Glutamatergic neuron (in vitro differentiated cells): ENCODE data around the gene TSPAN5. TPM values are rescaled to one million over a fixed set of nuclear protein-coding genes. Genes with fewer than 3 reads are reported as not detected.

Experiments
- DNase-seq: peaks from one replicate; pipeline ENCODE4 v3.0.0; 2022
- H3K27ac Mint-ChIP-seq: one replicate; pipeline ENCODE4 v1.8.0; 2020; ENCODE audit warnings: mild to moderate bottlenecking, mixed read lengths, inconsistent platforms; ENCODE audit not compliant: unreplicated experiment
- H3K27me3 Mint-ChIP-seq: one replicate; pipeline ENCODE4 v1.8.0; 2020; ENCODE audit warnings: mild to moderate bottlenecking, moderate library complexity, mixed read lengths, inconsistent platforms; ENCODE audit not compliant: unreplicated experiment
- H3K36me3 Mint-ChIP-seq: one replicate; pipeline ENCODE4 v1.8.0; 2020; ENCODE audit warnings: mild to moderate bottlenecking, mixed read lengths, inconsistent platforms; ENCODE audit not compliant: unreplicated experiment
- H3K4me1 Mint-ChIP-seq: one replicate; pipeline ENCODE4 v1.8.0; 2020; ENCODE audit warnings: mild to moderate bottlenecking, low read depth, mixed read lengths, inconsistent platforms; ENCODE audit not compliant: unreplicated experiment
- H3K4me3 Mint-ChIP-seq: one replicate; pipeline ENCODE4 v1.8.0; 2020; ENCODE audit warnings: mild to moderate bottlenecking, mixed read lengths, inconsistent platforms; ENCODE audit not compliant: unreplicated experiment
- H3K9me3 Mint-ChIP-seq: one replicate; pipeline ENCODE4 v1.8.0; 2020; ENCODE audit warnings: mild to moderate bottlenecking, moderate library complexity, mixed read lengths, inconsistent platforms; ENCODE audit not compliant: unreplicated experiment
- CTCF ChIP-seq: fragments of 200-600 bp; sonication (generic); IDR thresholded peaks from one replicate; pipeline ENCODE4 v1.5.0; 2021; ENCODE audit not compliant: partially characterized antibody, unreplicated experiment
- total RNA-seq: library from RNA; stranded (reverse); fragmentation: NEBNext Ultra II Directional; extraction: Animal tissue kit (Norgen Biotek cat#: 25700); gene quantifications from one replicate; pipeline ENCODE4 v1.2.1, GENCODE V29; 2021; ENCODE audit not compliant: unreplicated experiment

TSPAN5 gene
- total RNA-seq, 1 donor from 2014 or later: 40.5 TPM

- Mint-ChIP-seq H3K4me3 (no peak overlapping the region), H3K27ac (no peak overlapping the region), H3K36me3 (no peaks in the 10 kb centered on the region), H3K4me1 (peaks cover 9% of the 10 kb centered on the region), H3K27me3 (peaks cover 3% of the 10 kb centered on the region), H3K9me3 (peaks cover 2% of the 10 kb centered on the region)
- DNase-seq: no peak
- no peak for TF ChIP-seq CTCF
Measured at GRCh38 chr4:98503676-98504075, 154.7 kb downstream of the TSPAN5 start.

GRCh38 chr4:98502624-98503023, 155.8 kb downstream of the TSPAN5 start:
- Mint-ChIP-seq H3K36me3 (no peaks in the 10 kb centered on the region), H3K4me1 (peaks cover 2% of the 10 kb centered on the region), H3K4me3 (no peak overlapping the region), H3K27ac (no peak overlapping the region), H3K9me3 (peaks cover 2% of the 10 kb centered on the region), H3K27me3 (peaks cover 3% of the 10 kb centered on the region)
- no peak for TF ChIP-seq CTCF
- DNase-seq: no peak

GRCh38 chr4:98502031-98502430, 156.4 kb downstream of the TSPAN5 start:
- DNase-seq: no peak
- no peak for TF ChIP-seq CTCF
- Mint-ChIP-seq H3K27ac (no peak overlapping the region), H3K4me3 (no peak overlapping the region), H3K27me3 (peaks cover 3% of the 10 kb centered on the region), H3K36me3 (no peaks in the 10 kb centered on the region), H3K9me3 (peaks cover 2% of the 10 kb centered on the region), H3K4me1 (no peaks in the 10 kb centered on the region)

GRCh38 chr4:98501383-98501782, 157.0 kb downstream of the TSPAN5 start:
- Mint-ChIP-seq H3K27me3 (peaks cover 3% of the 10 kb centered on the region), H3K27ac (no peak overlapping the region), H3K4me1 (no peaks in the 10 kb centered on the region), H3K9me3 (peaks cover 2% of the 10 kb centered on the region), H3K36me3 (no peaks in the 10 kb centered on the region), H3K4me3 (no peak overlapping the region)
- no peak for TF ChIP-seq CTCF
- DNase-seq: no peak

- H3K36me3 Mint-ChIP-seq: no peaks in the 10 kb centered on the region
- peaks cover 2% of the 10 kb centered on the region for H3K9me3 Mint-ChIP-seq
- peaks cover 3% of the 10 kb centered on the region for H3K27me3 Mint-ChIP-seq
- no peak overlapping the region for H3K4me3 Mint-ChIP-seq
- DNase-seq: no peak
- no peak for TF ChIP-seq CTCF
- peaks cover 6% of the 10 kb centered on the region for H3K4me1 Mint-ChIP-seq
- no peak overlapping the region for H3K27ac Mint-ChIP-seq
Measured at GRCh38 chr4:98498774-98499173, 159.6 kb downstream of the TSPAN5 start.
